DOHH2 (cell line): ENCODE data around the gene CFAP157.

Experiments
- H3F3A ChIP-seq: fragments of 200-600 bp; sonication (generic), shearing (Covaris generic); 2 replicates; pipeline ENCODE4 v1.6.0; 2016; ENCODE audit warnings: antibody characterized with exemption, mild to moderate bottlenecking; ENCODE audit not compliant: control insufficient read depth, insufficient read depth
- H3K27ac ChIP-seq: fragments of 200-600 bp; sonication (generic); 2 replicates; pipeline ENCODE4 v1.5.1; 2014; ENCODE audit warnings: low read depth, mild to moderate bottlenecking, low read length, moderate library complexity
- H3K27me3 ChIP-seq: fragments of 200-600 bp; sonication (generic); 2 replicates; pipeline ENCODE4 v1.6.1; 2014; ENCODE audit warnings: mild to moderate bottlenecking, low read length, mixed read lengths; ENCODE audit not compliant: control insufficient read depth
- H3K36me3 ChIP-seq: fragments of 200-600 bp; sonication (generic); 2 replicates; pipeline ENCODE4 v1.6.1; 2014; ENCODE audit warnings: mild to moderate bottlenecking, low read length, moderate library complexity, mixed read lengths; ENCODE audit not compliant: control insufficient read depth
- H3K4me1 ChIP-seq: fragments of 200-600 bp; sonication (generic); 2 replicates; pipeline ENCODE4 v1.6.1; 2014; ENCODE audit warnings: mild to moderate bottlenecking, low read length, mixed read lengths; ENCODE audit not compliant: control insufficient read depth
- H3K4me2 ChIP-seq: fragments of 200-600 bp; sonication (generic); 2 replicates; pipeline ENCODE4 v1.6.0; 2014; ENCODE audit warnings: mild to moderate bottlenecking, low read length, moderate library complexity
- H3K4me3 ChIP-seq: fragments of 200-600 bp; sonication (generic); 2 replicates; pipeline ENCODE4 v1.5.1; 2014; ENCODE audit warnings: mild to moderate bottlenecking, low read length, mixed read lengths
- H3K79me2 ChIP-seq: fragments of 200-600 bp; sonication (generic); 2 replicates; pipeline ENCODE4 v1.6.1; 2014; ENCODE audit warnings: mild to moderate bottlenecking, low read length, mixed read lengths; ENCODE audit not compliant: control insufficient read depth
- H3K9me2 ChIP-seq: fragments of 200-600 bp; sonication (generic); replicated peaks from 2 replicates; pipeline ENCODE4 v1.6.1; 2014; ENCODE audit warnings: mild to moderate bottlenecking, low read length, mixed read lengths; ENCODE audit not compliant: control insufficient read depth
- H3K9me3 ChIP-seq: fragments of 200-600 bp; sonication (generic); 2 replicates; pipeline ENCODE4 v1.6.1; 2014; ENCODE audit warnings: antibody characterized with exemption, low read length, mixed read lengths; ENCODE audit not compliant: control insufficient read depth, insufficient read depth
- H4K20me1 ChIP-seq: fragments of 200-600 bp; sonication (generic); 2 replicates; pipeline ENCODE4 v1.6.0; 2014; ENCODE audit warnings: low read depth, mild to moderate bottlenecking, antibody characterized with exemption, low read length, moderate library complexity; ENCODE audit not compliant: control insufficient read depth, insufficient read depth
- CTCF ChIP-seq: fragments of 200-600 bp; sonication (generic); IDR thresholded peaks from one replicate; pipeline ENCODE4 v1.5.1; 2014; ENCODE audit warnings: antibody characterized with exemption, mild to moderate bottlenecking, low read depth, low read length; ENCODE audit not compliant: poor library complexity, severe bottlenecking
- EZH2phosphoT487 ChIP-seq: fragments of 200-600 bp; sonication (generic); IDR thresholded peaks from 2 replicates; pipeline ENCODE4 v1.6.1; 2017; ENCODE audit warnings: borderline replicate concordance, mild to moderate bottlenecking, antibody characterized with exemption, low read length, moderate library complexity, mixed read lengths

CFAP157 gene

GRCh38 chr9:127711226-127711701 is 4.5 kb downstream of the CFAP157 start:
- TF ChIP-seq CTCF (no peak), EZH2phosphoT487 (no peak)
- Histone ChIP-seq H3K9me2 (no peaks in the 10 kb centered on the region), H3K4me1 (peaks cover 9% of the 10 kb centered on the region), H3K4me3 (no peak overlapping the region), H3K79me2 (no peaks in the 10 kb centered on the region), H3F3A (no peaks in the 10 kb centered on the region), H3K27ac (no peak overlapping the region), H3K9me3 (no peaks in the 10 kb centered on the region), H4K20me1 (no peaks in the 10 kb centered on the region), H3K27me3 (no peaks in the 10 kb centered on the region), H3K36me3 (no peaks in the 10 kb centered on the region), H3K4me2 (no peak overlapping the region)

- no peak for TF ChIP-seq EZH2phosphoT487
- no peak for TF ChIP-seq CTCF
- no peak overlapping the region for H3K4me2 ChIP-seq
These were observed 5.1 kb downstream of the CFAP157 start for GRCh38 chr9:127711831-127712274.

GRCh38 chr9:127712371-127712770 is 5.6 kb downstream of the CFAP157 start:
- no peaks in the 10 kb centered on the region for H4K20me1 ChIP-seq
- no peaks in the 10 kb centered on the region for H3K27me3 ChIP-seq
- peaks cover 9% of the 10 kb centered on the region for H3K4me1 ChIP-seq
- TF ChIP-seq EZH2phosphoT487 (no peak), CTCF (no peak)
- H3K4me2 ChIP-seq = no peak overlapping the region
- no peaks in the 10 kb centered on the region for H3K9me3 ChIP-seq
- no peaks in the 10 kb centered on the region for H3K79me2 ChIP-seq
- no peaks in the 10 kb centered on the region for H3F3A ChIP-seq
- H3K36me3 ChIP-seq = no peaks in the 10 kb centered on the region
- H3K4me3 ChIP-seq = no peak overlapping the region
- no peak overlapping the region for H3K27ac ChIP-seq
- no peaks in the 10 kb centered on the region for H3K9me2 ChIP-seq

More at GRCh38 chr9:127711831-127712274, 5.1 kb downstream of the CFAP157 start:
- Histone ChIP-seq H3K9me2 (no peaks in the 10 kb centered on the region), H3K4me1 (peaks cover 11% of the 10 kb centered on the region), H3K79me2 (no peaks in the 10 kb centered on the region), H4K20me1 (no peaks in the 10 kb centered on the region), H3K27ac (no peak overlapping the region), H3F3A (no peaks in the 10 kb centered on the region), H3K36me3 (no peaks in the 10 kb centered on the region), H3K9me3 (no peaks in the 10 kb centered on the region), H3K4me3 (no peak overlapping the region), H3K27me3 (no peaks in the 10 kb centered on the region)
